SK-N-MC (cell line): ENCODE results near the gene BSCL2.

Experiments
- EZH2 ChIP-seq: fragments of 200-600 bp; sonication (generic); IDR thresholded peaks from one replicate; pipeline ENCODE4 v1.6.1; 2017; ENCODE audit warnings: antibody characterized with exemption
- FOXP2 ChIP-seq: optimal IDR thresholded peaks from 2 replicates; pipeline ENCODE3; 2011; ENCODE audit warnings: mild to moderate bottlenecking, moderate library complexity; ENCODE audit not compliant: insufficient read depth; ENCODE audit errors: extremely low read length, control extremely low read depth
- POLR2AphosphoS5 ChIP-seq: IDR thresholded peaks from 2 replicates; pipeline ENCODE4 v1.6.1; 2012; ENCODE audit warnings: mild to moderate bottlenecking, low read depth, low read length, borderline replicate concordance

GRCh38 chr11:62727165-62727871 lies 20.1 kb upstream of the BSCL2 start, which contains the start of gene HNRNPUL2:
- TF ChIP-seq EZH2 (no peak), POLR2AphosphoS5 (peak; percentile 79), FOXP2 (peak; percentile 88)
